NCI-H2081 treated with DMSO at 0.1 percent for 48 hours (cell line): ENCODE data around the gene ZNF383.
"Not testable (repeated sequence)": the region's sequence is repeated elsewhere in the genome, so short reads cannot be mapped to it uniquely, and the experiment has no call there.

Experiments used
- DNase-seq: peaks from one replicate; lab custom pipeline; 2025; lab: John Stamatoyannopoulos, UW

Gene ZNF383

DNA sequence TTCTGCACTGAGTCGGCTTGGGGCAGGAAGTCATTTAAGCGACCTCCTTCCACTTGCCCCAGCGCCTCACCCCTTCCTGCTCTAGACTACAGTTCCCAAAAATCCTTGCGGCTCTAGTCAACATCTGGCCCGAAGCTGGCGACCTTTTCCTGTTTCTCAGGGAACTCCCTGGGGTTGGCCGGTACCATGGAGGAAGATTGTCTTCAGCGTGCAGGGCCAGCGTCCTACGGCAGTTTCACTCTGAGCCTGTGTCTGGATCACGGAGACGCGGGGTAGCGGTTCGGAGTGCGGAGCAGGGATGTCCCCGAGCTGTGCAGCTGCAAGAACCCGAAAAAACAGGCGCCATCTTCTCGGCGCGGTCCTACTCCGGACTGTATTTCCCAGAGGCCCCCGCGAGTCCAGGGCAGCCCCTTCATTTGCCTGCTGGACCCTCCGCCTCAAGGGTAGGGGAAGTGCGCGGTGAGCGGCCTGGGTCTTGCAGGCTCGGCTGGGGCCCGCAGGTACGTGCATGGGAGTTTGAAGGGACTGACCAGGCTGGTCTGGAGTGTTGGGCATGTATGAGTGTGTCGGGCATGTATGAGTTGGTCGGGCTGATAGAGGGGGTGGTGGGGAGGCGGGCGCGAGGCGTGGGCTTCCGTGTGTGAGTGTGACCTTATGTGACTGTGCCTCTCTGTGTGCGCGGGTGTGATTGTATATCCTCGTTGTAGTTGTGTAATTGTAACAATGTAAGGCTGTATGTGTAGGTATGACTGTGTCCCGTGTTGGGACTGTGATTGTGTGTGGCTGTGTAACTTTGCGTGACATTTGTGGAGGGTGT is at the start of gene ZNF383:
Gene ZNF383, plus strand, starts transcription at position 440 of the 817 bp plus-strand sequence. CDS start 12,240 bp downstream, outside the sequence.
- DNase-seq: peak; percentile 51

DNA sequence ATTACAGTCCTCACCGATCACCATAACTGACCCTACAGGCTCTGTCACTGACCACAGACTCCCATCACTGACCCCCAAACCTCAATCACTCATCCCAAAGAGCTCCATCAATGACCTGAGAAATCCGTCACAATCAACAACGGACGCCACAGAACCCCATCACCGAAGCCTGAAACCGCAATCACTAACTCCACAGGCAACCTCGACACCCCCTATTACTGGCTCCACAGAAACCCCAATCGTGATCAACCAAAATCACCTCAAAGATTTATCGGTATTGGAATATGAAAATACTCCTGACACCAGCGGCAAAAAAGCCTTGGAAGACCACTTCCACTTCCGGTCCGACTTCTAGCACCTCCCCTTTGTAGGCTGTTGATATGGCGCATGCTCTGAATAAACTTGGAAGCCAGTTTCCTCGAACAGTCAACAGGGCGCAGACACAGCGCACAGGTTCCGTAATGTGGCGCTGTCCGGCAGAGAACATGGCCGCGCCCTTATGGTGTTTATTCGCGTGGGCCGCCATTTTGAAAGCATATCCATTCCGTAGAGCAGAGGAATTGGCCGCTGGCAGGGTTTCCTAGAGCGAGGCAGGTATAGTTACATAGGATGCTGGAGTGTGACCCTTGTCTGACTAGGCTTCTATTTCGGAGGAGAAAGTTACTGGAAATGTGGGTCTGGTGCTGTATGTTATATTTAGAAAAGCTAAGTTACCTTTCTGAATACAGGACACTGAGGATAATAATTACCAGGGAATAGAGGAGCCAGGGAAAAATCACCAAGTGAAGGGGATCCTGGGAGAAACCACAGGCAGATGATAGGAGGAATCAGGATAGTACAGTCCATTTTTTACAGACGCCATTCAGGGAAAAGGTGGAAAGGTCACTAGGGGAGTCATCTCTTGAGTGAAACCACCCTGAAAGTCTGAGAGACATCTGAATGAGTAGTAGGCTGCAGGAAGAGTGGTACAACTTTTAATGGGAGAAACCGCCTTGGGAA is 45.3 kb upstream of the ZNF383 start, which contains the start of gene ZNF585A:
Gene ZNF585A, minus strand, starts transcription at position 328 of the 999 bp plus-strand sequence. CDS start 2,785 bp downstream, outside the sequence.
- DNase-seq: peak; percentile 79

DNA sequence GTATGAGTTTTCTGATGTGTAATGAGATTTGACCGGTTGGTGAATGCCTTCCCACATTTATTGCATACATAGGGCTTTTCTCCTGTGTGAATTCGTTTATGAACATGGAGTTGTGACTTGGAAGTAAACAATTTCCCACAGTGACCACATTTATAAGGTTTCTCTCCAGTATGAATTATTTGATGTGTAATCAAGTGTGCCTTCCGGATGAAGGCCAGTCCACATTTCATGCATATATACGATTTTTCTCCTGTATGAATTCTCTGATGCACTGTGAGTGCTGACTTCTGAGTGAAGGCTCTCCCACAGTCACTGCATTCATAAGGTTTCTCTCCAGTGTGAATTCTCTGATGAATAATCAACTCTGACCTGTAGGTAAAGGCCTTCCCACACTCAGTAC is 31.9 kb upstream of the ZNF383 start:
- DNase-seq: not testable (repeated sequence)

DNA sequence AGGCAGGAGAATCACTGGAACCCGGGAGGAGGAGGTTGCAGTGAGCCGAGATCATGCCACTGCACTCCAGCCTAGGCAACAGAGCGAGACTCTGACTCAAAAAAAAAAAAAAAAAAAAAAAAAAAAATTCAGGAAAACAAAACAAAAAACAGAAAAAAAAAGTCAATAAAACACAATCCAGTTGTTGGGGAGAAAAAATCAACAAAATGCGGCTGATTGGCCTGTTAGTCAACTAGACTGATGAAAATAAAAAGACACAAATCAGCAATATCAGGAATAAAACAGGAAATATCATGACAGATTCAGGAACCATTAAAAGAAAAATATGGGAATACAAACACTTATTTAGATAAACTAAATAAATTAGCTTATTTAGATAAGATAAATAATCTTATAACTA is 22.8 kb upstream of the ZNF383 start:
- DNase-seq: not testable (repeated sequence)

DNA sequence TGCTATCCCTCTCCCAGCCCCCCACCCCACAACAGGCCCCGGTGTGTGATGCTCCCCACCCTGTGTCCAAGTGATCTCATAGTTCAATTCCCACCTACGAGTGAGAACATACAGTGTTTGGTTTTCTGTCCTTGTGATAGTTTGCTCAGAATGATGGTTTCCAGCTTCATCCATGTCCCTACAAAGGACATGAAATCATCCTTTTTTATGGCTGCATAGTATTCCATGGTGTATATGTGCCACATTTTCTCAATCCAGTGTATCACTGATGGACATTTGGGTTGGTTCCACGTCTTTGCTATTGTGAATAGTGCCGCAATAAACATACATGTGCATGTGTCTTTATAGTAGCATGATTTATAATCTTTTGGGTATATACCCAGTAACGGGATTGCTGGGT is 20.9 kb upstream of the ZNF383 start:
- DNase-seq: not testable (repeated sequence)

DNA sequence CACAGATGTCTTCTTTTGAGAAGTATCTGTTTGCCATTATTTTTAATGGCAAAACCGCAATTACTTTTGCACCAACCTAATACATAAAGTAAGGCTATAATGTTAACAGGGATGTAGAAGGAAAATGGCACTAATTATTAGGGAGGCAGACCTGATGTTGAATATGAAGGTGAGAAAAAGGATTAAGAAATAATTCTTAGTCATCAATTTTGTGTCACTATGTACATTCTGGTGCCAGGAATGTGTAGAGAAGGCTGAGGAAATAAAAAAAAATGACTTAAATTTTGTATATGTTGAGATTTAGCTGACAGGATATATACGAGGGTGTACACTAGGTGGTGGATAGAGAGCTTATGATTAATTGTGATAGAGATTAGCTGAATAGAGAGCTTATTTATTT is 20.2 kb upstream of the ZNF383 start:
- no peak for DNase-seq

DNA sequence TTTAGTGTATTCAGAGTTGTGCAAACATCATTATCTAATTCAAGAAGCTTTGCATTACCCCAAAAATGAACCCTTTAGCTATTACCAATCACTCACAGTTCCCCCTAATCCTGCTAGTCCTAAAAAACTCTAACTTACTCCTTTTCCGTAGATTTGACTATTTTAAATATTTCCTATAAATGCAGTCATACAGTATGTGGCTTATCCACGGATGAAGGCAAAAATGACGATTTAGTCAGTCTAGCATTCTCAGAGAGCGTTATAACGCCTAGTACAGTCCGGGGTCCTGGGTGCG is 587 bp upstream of the ZNF383 start:
- DNase-seq: no peak

DNA sequence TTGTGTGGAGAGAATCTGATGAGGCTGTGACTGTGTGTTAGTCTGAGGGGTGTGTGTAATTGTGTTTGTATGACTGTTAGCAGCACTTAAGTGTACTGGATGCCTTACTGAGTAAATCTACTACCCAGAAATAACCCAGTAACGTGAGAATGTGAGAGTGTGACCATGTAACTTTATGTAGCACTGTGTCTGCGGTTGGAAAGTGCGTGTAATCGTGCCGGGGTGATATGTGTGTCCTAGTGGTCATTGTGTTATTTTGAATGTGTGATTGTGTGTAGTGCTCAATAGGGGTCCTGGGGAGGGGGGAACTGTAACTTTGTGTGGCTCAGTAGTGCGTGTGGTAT is 550 bp downstream of the ZNF383 start:
- DNase-seq: no peak

DNA sequence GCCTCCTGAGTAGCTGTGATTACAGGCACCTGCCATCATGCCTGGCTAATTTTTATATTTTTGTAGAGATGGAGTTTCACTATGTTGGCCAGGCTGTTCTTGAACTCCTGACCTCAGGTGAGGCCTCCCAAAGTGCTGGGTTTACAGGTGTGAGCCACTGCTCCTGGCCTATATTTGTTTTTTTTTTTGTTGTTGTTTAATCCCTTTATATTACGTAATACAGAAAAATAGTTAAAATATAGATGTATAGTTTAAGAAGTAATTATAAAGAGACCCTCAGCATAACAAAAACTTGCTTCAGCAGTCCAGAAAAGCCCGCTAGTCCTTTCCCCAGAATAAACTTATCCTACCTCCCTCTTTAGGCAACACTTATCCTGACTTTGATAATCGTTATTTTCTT is 2.4 kb downstream of the ZNF383 start:
- DNase-seq: no peak

DNA sequence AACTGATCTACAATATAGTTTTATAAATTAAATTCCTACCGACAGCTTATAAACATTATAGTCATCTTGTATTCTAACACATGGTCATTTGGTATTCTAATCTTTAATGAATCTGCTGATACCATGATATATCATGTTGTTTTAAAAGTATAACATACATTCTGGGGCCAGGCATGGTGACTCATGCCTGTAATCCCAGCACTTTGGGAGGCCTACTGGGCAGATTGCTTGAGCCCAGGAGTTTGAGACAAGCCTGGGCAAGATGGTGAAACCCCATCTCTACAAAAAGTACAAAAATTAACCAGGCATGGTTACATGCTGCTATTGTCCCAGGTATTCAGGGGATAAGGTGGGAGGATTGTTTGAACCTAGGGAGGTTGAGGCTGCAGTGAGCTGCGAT is 3.1 kb downstream of the ZNF383 start:
- DNase-seq: no peak

DNA sequence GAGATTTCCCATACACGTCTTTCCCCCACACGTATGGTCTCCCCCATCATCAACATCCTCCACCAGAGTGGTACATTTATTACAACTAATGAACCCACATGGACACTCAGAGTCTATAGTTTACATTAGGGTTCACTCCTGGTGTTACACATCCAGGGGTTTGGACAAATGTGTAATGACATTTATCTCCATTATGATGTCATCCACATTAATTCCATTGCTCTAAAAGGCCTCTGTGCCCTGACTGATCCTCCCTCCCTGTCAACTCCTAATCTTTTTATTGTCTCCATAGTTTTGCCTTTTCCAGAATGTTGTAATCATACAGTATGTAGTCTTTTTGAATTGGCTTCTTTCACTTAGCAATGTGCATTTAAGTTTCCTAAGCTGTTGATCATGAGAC is 8.2 kb downstream of the ZNF383 start:
- DNase-seq: no peak

DNA sequence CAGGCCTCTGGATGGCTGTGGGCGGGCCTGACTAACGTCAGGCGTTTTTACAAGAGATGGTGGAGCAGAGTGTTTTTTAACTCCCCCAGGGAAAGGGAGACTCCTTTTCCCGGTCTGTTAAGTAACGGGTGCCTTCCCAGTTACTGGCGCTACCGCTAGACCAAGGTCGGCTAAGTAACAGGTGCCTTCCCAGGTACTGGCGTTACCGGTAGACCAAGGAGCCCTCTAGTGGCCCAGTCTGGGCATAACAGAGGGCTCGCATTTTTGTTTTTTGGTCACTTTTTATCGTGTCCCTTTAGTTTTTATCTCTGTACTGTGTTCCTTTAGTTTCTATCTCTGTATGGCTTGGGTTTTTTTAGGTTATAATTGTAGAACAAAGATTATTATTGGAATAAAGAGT is 10.0 kb downstream of the ZNF383 start:
- no peak for DNase-seq

DNA sequence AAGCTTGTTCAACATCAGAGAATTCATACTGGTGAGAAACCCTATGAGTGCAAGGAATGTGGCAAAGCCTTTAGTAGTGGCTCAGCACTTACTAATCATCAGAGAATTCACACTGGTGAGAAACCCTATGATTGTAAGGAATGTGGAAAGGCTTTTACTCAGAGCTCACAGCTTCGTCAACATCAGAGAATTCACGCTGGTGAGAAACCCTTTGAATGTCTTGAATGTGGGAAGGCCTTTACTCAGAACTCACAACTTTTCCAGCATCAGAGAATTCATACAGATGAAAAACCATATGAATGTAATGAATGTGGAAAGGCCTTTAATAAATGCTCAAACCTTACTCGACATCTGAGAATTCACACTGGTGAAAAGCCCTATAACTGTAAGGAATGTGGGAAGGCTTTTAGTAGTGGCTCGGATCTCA is 25.2 kb downstream of the ZNF383 start:
- DNase-seq: no peak

DNA sequence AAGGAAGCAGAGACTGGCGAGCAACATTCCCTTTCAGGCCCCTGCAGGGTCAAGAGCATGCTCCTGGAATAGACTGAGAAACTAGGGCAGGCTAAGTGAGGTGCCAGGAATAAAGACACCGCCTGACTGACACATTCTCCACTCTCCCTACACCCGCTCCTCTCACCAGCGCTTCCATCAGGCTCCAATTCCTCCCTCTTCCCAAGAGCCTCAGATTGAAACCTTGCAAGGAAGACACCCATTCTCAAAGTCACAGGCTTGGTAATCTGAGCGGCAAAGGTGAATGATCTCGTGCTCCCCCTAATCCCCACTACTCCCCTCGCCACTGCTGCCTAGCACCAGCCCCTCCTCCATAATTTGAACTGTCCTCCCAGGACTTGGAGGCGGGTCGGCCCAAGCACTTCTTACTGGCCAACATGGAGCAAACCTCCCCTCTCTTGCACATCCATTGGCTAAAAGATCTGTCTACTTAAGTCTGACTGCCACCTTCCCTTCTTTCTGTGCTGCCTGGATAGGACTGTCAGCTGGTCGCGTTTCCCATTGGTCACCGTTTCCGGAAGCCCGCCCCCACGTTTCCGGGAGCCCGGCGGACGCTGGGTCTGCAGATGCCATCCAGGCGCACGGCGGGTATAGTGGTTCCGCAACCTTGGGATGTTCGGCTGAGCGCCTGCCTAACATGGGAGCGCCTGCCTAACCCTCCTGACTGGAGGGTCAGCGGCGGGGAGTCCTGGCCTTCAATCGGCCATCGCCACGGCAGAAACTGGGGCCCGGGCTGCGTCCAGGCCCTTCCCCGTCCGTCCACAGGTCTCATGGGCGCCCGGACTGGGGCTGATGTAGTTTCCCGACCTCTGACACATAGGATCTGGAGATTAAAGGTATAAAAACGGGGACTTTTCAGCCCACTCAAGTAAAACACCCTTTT is 33.6 kb downstream of the ZNF383 start:
- peak; percentile 96 for DNase-seq

DNA sequence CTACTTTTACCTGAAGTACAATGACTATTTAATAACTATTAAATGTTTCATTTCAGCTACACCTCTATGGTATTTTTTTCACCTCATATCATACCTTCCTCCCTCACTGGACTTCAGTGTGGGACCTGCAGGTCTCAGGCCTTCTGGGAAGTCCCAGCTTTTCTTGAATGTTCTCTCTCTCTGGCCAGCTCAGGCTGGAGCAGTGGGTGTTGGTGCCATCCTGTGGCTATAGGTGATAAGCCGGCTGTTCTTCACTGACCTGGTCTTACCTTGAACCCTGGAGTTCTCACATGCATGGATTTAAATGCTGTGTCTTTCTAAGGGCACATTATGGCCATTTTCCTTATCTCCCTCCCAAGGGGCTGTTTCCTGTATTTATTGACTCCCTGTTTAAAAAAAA is 45.0 kb downstream of the ZNF383 start:
- not testable (repeated sequence) for DNase-seq

DNA sequence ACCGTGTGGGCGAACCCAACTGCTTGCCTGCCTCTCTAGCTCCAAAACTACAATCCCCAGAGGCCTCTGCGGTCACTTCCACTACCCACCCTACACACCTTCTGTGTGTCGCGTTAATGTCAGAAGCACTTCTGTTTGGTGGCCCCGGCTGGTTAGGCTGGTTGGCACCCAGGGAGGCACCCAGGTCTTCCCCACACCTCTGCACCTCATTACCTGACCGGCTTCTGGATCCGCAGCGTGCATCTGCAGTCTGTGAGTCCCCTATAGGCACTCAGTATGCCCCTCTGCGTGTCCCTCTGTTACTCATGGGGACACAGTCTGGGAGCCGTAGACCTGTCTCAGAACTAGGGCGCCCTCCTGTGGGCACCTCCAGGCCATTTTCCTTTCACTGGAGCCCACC is 49.0 kb downstream of the ZNF383 start:
- not testable (repeated sequence) for DNase-seq

DNA sequence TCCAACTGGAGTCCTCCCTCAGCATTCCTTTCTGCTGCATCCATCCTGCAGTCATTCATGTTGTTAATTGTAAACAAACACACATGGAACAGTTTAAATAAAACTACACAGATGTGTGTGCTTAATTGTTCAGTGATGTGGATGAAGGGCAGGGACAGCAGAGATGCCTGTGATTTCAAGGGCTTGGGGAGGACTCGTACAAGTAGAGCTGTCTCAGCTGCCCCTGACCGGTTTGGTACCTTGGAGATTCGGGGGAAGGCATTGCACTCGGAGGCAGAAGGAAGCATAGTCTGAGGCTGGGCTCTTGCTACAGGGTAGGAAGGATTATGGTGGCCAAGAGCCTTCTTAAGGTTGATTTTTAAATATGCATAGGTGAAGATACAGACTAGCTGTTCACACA is 49.7 kb downstream of the ZNF383 start:
- DNase-seq: not testable (repeated sequence)

DNA sequence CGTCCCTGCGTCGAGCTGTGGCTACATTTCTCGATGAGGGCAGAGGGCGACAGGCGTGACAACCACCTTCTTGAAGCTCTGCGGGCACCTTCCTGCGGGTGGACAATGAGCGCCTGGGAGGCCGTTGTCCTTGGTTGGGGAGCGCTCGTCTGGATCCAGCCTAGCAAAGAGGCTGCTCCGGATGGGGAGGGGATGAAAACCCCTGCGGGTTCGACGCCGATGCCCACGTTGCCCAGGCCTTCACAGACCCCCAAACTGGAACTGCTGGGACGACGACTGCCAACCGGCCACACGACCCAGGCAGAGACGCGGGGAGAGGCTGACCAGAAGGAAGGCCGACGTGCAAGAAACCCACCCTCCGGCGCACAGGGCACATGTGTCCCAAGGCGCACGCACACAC is 62.6 kb downstream of the ZNF383 start:
- not testable (repeated sequence) for DNase-seq

DNA sequence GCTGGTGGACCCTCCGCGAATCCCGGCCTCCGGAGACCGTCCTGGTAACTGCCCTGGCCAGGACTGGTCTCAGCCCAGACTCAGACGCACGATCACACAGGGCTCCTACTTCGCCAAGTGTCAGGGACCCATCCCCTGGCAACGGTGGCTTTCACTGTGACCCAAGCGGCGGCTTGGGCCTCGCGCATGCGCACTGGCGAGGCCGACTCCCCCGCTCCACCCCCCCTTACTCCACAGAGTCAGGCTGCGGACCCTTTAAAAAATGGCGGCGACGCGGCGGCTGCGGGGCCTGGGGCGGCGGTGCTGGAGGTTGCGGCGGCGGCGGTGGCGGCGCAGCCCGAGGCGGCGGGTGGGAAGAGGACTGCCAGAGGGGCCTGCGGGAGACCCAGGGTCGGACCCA is 66.0 kb downstream of the ZNF383 start:
- not testable (repeated sequence) for DNase-seq

DNA sequence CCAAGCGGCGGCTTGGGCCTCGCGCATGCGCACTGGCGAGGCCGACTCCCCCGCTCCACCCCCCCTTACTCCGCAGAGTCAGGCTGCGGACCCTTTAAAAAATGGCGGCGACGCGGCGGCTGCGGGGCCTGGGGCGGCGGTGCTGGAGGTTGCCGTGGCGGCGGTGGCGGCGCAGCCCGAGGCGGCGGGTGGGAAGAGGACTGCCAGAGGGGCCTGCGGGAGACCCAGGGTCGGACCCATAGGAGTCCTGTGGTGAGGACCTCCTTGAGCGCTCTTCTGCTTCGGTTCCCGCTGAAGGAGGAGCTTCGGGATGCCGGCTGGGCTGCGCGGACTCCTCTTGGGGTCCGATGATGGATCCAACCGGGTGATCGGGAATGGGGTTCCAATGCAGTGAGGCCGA is 71.2 kb downstream of the ZNF383 start:
- DNase-seq: not testable (repeated sequence)

DNA sequence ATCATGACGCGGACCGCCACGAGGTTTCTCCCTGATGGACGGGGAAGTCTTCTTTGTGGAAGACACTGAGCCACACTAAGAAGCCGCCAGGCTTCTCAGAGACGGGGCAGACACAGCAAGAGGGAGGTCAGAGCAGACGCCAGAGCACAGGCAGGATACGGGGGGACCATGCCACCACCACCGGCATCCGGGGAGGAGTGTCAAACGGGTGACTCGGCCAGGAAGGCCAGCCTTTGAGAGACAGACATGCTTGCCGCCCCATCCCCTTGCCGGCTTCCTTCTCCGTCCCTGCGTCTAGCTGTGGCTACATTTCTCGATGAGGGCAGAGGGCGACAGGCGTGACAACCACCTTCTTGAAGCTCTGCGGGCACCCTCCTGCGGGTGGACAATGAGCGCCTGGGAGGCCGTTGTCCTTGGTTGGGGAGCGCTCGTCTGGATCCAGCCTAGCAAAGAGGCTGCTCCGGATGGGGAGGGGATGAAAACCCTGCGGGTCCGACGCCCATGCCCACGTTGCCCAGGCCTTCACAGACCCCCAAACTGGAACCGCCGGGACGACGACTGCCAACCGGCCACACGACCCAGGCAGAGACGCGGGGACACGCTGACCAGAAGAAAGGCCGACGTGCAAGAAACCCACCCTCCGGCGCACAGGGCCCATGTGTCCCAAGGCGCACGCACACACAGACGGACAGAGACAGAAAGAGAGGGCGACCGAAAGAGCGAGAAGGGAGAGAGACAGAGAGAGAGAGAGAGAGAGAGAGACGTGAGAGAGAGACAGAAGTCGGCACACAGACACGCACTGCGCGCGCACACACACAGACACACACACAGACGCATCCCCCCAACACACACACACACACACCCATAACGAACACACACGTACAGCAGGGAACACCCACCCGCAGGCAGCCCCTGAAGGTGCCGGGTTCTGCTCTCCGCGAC is 75.3 kb downstream of the ZNF383 start:
- DNase-seq: not testable (repeated sequence)
